ENCODE results near the gene C2CD2. TPM values are rescaled to one million over a fixed set of nuclear protein-coding genes. Genes with fewer than 3 reads are reported as not detected.

Gene C2CD2
- total and polyA plus RNA-seq, 2 of the 4 experiments (the other 2 are of a cell fraction) = 15.6 to 25.3 TPM

DNA sequence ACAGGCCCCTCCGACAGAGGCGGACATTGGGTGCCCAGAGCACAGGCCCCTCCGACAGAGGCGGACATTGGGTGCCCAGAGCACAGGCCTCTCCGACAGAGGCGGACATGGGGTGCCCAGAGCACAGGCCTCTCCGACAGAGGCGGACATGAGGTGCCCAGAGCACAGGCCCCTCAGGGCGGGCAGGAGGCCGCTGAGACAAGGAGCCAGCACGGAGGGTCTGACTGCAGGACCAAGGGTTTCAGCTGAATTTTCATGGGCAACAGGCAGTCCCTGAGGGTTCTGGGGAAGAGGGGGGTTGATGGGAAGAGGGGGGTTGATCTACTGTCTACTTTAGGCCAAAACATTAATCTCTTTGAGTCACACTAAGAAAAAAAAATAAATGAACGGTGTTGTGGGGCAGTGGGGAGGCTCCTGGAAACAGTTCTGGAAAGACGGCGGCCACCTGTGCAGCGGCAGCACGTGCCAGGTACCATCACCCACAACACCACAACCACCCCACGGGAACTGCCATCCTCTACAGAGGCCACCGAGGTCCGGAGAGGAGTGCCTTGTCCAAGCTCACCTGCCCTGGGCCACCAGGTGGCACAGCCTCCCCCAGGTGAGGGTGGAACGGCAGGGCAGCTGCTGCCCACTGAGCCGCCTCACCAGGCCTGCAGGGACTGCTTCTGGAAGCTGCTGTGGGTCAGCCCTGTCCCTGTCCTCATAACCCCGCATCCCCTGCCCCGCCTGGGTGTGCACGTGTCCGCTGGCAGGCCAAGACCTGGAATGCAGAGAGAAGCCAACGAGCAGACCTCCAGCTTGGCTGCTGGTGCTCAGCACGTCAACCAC, 95.1 kb downstream of the C2CD2 start (continued):
- no peak for TF ChIP-seq BHLHE40 (IDR thresholded peaks at IDR 0.05; ENCODE audit: low read depth, low read length)

DNA sequence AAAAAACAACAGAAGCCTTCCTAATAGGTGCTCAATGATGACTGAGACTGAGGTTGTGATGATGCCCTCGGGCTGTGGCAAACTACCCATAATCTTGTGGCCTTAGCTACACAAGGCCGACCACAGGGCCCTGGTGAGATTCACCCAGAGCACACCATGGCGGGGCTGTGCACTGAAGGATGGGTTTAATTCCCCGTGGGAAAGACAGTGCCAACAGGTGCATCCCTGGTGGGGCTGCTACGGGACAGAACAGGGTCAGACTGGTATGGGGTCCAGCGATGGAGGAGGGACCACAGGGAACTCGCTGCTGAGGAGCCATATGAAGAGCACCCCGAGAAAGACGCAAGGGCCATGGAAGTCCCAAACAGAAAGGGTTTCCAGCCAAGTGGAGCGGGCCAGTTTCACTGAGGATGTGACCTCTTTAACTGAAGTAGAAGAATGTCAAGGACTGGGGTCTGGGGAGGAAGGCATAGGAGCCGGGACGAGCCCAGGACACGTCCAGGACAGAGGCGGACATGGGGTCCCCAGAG, 96.0 kb downstream of the C2CD2 start:
- Histone ChIP-seq H3K9ac (ENCODE audit: low read depth, low read length) (no peak overlapping the region), H3K14ac (replicated peaks; ENCODE audit: low read depth, low read length) (no peak overlapping the region), H3K56ac (ENCODE audit: extremely low read depth, insufficient read depth, low read length) (no peak overlapping the region), H2BK5ac (ENCODE audit: low read depth, low read length, poor library complexity, severe bottlenecking) (no peak overlapping the region), H2BK120ac (ENCODE audit: low read depth, low read length) (no peak overlapping the region), H4K5ac (ENCODE audit: low read depth, low read length) (no peak overlapping the region), H4K20me1 (ENCODE audit: insufficient read depth, low read length) (no peaks in the 10 kb centered on the region), H3K23ac (ENCODE audit: low read depth, low read length) (no peak overlapping the region), H3K27me3 (ENCODE audit: control insufficient read depth, insufficient read depth, low read length) (no peaks in the 10 kb centered on the region), H3K4me2 (ENCODE audit: low read depth, low read length) (no peak overlapping the region), H3K9me3 (ENCODE audit: control insufficient read depth, insufficient read depth, low read length) (no peaks in the 10 kb centered on the region), H4K8ac (ENCODE audit: low read depth in 2 of 2, low read length in 2 of 2) (no peak overlapping the region), H3K18ac (ENCODE audit: low read depth, low read length) (no peak overlapping the region), H2BK15ac (ENCODE audit: low read depth, low read length) (no peak overlapping the region), H2AK5ac (ENCODE audit: low read depth, low read length) (no peak overlapping the region), H3K4ac (ENCODE audit: low read depth, low read length) (no peak overlapping the region), H3K4me1 (ENCODE audit: control insufficient read depth, insufficient read depth, low read length) (no peaks in the 10 kb centered on the region; the same call in 1 of the 2 replicates), H3K9me1 (ENCODE audit: insufficient read depth, low read length) (peaks cover 7% of the 10 kb centered on the region), H2BK20ac (ENCODE audit: low read depth, low read length) (no peak overlapping the region), H2AFZ (replicated peaks; ENCODE audit: low read length, poor library complexity) (peak overlapping the region; percentile 14), H3K36me3 (ENCODE audit: control insufficient read depth, insufficient read depth, low read length) (peaks cover 29% of the 10 kb centered on the region), H4K91ac (ENCODE audit: insufficient read depth, low read depth, low read length) (no peak overlapping the region), H3K27ac (ENCODE audit: insufficient read depth, low read length) (no peak overlapping the region), H3K4me3 (ENCODE audit: insufficient read depth, low read depth, low read length) (no peak overlapping the region), H3K79me1 (ENCODE audit: low read depth in 1 of 2, low read length in 2 of 2) (peaks cover 3 to 18% of the 10 kb centered on the region in 2 experiments; a peak in 2 of 4 replicates), H2AK9ac (replicated peaks; ENCODE audit: low read depth, low read length, poor library complexity) (no peak overlapping the region)
- WGBS, 2 experiments (ENCODE audit: extremely low coverage in 2 of 2, insufficient read length in 1 of 2) = 100% methylated on average over 1 of the region's 14 CpGs; no CpG with 5 or more reads in 1 of the 2 experiments
- ChIA-PET CTCF (interaction anchor here (0.6 kb wide), 1 partner anchor 268 kb away, joined by 3 read pairs; no protein-coding TSS in a partner anchor), POLR2A (ENCODE audit: unreplicated experiment) (no interaction called here)
- no TSS peak for BruUV-seq (replicated peaks)
- dilution Hi-C loops (cut with HindIII; ENCODE audit: low sequenced_read_pairs, unreplicated experiment) (no loop called here), intact Hi-C loops (cut with micrococcal nuclease) (no loop called here), in situ Hi-C loops (cut with MboI; ENCODE audit: low sequenced_read_pairs) (no loop called here)
- DNase-seq (no peak), ATAC-seq (ENCODE audit: low read depth) (no peak)
- no peak for TF ChIP-seq POLR2A (IDR thresholded peaks at IDR 0.05; ENCODE audit: low read depth, low read length)
- TF ChIP-seq RCOR1 (IDR thresholded peaks at IDR 0.05; ENCODE audit: insufficient replicate concordance, low read length) = no peak
- TF ChIP-seq, protein P1, sequence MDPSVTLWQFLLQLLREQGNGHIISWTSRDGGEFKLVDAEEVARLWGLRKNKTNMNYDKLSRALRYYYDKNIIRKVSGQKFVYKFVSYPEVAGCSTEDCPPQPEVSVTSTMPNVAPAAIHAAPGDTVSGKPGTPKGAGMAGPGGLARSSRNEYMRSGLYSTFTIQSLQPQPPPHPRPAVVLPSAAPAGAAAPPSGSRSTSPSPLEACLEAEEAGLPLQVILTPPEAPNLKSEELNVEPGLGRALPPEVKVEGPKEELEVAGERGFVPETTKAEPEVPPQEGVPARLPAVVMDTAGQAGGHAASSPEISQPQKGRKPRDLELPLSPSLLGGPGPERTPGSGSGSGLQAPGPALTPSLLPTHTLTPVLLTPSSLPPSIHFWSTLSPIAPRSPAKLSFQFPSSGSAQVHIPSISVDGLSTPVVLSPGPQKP (IDR thresholded peaks at IDR 0.05; ENCODE audit: borderline replicate concordance, low read depth, low read length) = no peak
- no peak for TF ChIP-seq RAD21 (IDR thresholded peaks at IDR 0.05; ENCODE audit: low read length)
- TF ChIP-seq SMC3 (IDR thresholded peaks at IDR 0.05; ENCODE audit: low read depth, low read length) = no peak
- TF ChIP-seq, protein P2, sequence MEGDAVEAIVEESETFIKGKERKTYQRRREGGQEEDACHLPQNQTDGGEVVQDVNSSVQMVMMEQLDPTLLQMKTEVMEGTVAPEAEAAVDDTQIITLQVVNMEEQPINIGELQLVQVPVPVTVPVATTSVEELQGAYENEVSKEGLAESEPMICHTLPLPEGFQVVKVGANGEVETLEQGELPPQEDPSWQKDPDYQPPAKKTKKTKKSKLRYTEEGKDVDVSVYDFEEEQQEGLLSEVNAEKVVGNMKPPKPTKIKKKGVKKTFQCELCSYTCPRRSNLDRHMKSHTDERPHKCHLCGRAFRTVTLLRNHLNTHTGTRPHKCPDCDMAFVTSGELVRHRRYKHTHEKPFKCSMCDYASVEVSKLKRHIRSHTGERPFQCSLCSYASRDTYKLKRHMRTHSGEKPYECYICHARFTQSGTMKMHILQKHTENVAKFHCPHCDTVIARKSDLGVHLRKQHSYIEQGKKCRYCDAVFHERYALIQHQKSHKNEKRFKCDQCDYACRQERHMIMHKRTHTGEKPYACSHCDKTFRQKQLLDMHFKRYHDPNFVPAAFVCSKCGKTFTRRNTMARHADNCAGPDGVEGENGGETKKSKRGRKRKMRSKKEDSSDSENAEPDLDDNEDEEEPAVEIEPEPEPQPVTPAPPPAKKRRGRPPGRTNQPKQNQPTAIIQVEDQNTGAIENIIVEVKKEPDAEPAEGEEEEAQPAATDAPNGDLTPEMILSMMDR (conservative IDR thresholded peaks at IDR 0.05; ENCODE audit: low read depth, low read length) = no peak
- TF ChIP-seq BHLHE40 (IDR thresholded peaks at IDR 0.05; ENCODE audit: low read depth, low read length) = no peak
- TF ChIP-seq MAFK (IDR thresholded peaks at IDR 0.05; ENCODE audit: low read depth, low read length) = no peak
- TF ChIP-seq RFX5 (IDR thresholded peaks at IDR 0.05; ENCODE audit: low read depth, low read length) = no peak
- TF ChIP-seq FOS (IDR thresholded peaks at IDR 0.05; ENCODE audit: low read depth, low read length) = no peak
- TF ChIP-seq, protein P3, sequence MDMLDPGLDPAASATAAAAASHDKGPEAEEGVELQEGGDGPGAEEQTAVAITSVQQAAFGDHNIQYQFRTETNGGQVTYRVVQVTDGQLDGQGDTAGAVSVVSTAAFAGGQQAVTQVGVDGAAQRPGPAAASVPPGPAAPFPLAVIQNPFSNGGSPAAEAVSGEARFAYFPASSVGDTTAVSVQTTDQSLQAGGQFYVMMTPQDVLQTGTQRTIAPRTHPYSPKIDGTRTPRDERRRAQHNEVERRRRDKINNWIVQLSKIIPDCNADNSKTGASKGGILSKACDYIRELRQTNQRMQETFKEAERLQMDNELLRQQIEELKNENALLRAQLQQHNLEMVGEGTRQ (IDR thresholded peaks at IDR 0.05; ENCODE audit: low read depth, low read length) = no peak
